ENCODE data around the gene DPP3.
"Not testable (repeated sequence)": the region's sequence is repeated elsewhere in the genome, so short reads cannot be mapped to it uniquely, and the experiment has no call there.

Gene DPP3

GRCh38 chr11:66539870-66540213 lies 59.6 kb downstream of the DPP3 start:
- DNase-seq: no peak

- DNase-seq: not testable (repeated sequence)
Observed at GRCh38 chr11:66540598-66540997, 60.4 kb downstream of the DPP3 start.

GRCh38 chr11:66541892-66542291 lies 61.7 kb downstream of the DPP3 start:
- DNase-seq: no peak

GRCh38 chr11:66542362-66542761 lies 62.1 kb downstream of the DPP3 start:
- no peak for DNase-seq

- peak; percentile 20 to 35 for DNase-seq
Observed at GRCh38 chr11:66543263-66544107, 63.3 kb downstream of the DPP3 start.

- DNase-seq: not testable (repeated sequence)
Observed at GRCh38 chr11:66544952-66545351, 64.7 kb downstream of the DPP3 start.

- peak; percentile 78 for DNase-seq
Observed at GRCh38 chr11:66545701-66546367, 65.6 kb downstream of the DPP3 start, which contains the start of gene ZDHHC24. Gene ZDHHC24 (minus strand): TSS chr11:66546048. CDS start chr11:66546003, 45 bp downstream.

GRCh38 chr11:66546368-66546965 lies 66.2 kb downstream of the DPP3 start, which contains the start of gene ACTN3:
Gene ACTN3 (plus strand): TSS chr11:66546903. CDS start chr11:66546938, 35 bp downstream.
- DNase-seq: no peak

- no peak for DNase-seq
Observed at GRCh38 chr11:66546966-66547661, 66.9 kb downstream of the DPP3 start.

GRCh38 chr11:66547662-66548009 lies 67.4 kb downstream of the DPP3 start:
- no peak for DNase-seq

GRCh38 chr11:66548041-66548440 lies 67.8 kb downstream of the DPP3 start:
- no peak for DNase-seq

GRCh38 chr11:66548774-66549630 lies 68.8 kb downstream of the DPP3 start:
- DNase-seq: no peak

- no peak for DNase-seq
Observed at GRCh38 chr11:66549696-66550095, 69.5 kb downstream of the DPP3 start.

- no peak for DNase-seq
Observed at GRCh38 chr11:66550887-66551286, 70.7 kb downstream of the DPP3 start.

GRCh38 chr11:66554602-66555001 lies 74.4 kb downstream of the DPP3 start:
- DNase-seq: no peak

- no peak for DNase-seq
Observed at GRCh38 chr11:66555416-66555815, 75.2 kb downstream of the DPP3 start.

- DNase-seq: no peak
Observed at GRCh38 chr11:66556086-66556485, 75.9 kb downstream of the DPP3 start.

GRCh38 chr11:66557733-66558326 lies 77.6 kb downstream of the DPP3 start:
- no peak for DNase-seq

Measured in activated CD4-positive, alpha-beta T cell treated with anti-CD3 and anti-CD28 coated beads for 4 hours (primary cell).